PC-9 (cell line): Measurements from ENCODE around the gene DCHS1.

Source experiments
- EZH2 ChIP-seq: fragments of 200-600 bp; sonication (generic); IDR thresholded peaks from 2 replicates; pipeline ENCODE4 v1.8.0; 2017; ENCODE audit warnings: antibody characterized with exemption, low read depth
- TF ChIP-seq, protein P1 (sequence below): fragments of 200-600 bp; sonication (generic); conservative IDR thresholded peaks from 2 replicates; pipeline ENCODE4 v1.6.1; 2017; ENCODE audit warnings: mixed run types, antibody characterized with exemption, mild to moderate bottlenecking, moderate library complexity

- TF ChIP-seq, protein P1, sequence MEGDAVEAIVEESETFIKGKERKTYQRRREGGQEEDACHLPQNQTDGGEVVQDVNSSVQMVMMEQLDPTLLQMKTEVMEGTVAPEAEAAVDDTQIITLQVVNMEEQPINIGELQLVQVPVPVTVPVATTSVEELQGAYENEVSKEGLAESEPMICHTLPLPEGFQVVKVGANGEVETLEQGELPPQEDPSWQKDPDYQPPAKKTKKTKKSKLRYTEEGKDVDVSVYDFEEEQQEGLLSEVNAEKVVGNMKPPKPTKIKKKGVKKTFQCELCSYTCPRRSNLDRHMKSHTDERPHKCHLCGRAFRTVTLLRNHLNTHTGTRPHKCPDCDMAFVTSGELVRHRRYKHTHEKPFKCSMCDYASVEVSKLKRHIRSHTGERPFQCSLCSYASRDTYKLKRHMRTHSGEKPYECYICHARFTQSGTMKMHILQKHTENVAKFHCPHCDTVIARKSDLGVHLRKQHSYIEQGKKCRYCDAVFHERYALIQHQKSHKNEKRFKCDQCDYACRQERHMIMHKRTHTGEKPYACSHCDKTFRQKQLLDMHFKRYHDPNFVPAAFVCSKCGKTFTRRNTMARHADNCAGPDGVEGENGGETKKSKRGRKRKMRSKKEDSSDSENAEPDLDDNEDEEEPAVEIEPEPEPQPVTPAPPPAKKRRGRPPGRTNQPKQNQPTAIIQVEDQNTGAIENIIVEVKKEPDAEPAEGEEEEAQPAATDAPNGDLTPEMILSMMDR, result no peak
- no peak for TF ChIP-seq EZH2
These were observed 26.1 kb downstream of the DCHS1 start for GRCh38 chr11:6629573-6629891.
